Neuronal stem cell (in vitro differentiated cells): Measurements from ENCODE around the gene OR5AU1.

ENCODE experiments used
- DNase-seq: peaks from one replicate; pipeline ENCODE4 v3.0.0-alpha.2; 2013; ENCODE audit warnings: low spot score
- H2AFZ ChIP-seq: one replicate; pipeline ENCODE4 v1.6.1; 2013; ENCODE audit warnings: mild to moderate bottlenecking, low read length, inconsistent platforms
- H2AK5ac ChIP-seq: 2 replicates; pipeline ENCODE4 v1.6.1; 2013; ENCODE audit warnings: low read depth, mild to moderate bottlenecking, inconsistent platforms, low read length, moderate library complexity, mixed read lengths
- H2BK120ac ChIP-seq: 2 replicates; pipeline ENCODE4 v1.6.1; 2013; ENCODE audit warnings: low read depth, mild to moderate bottlenecking, inconsistent platforms, low read length, moderate library complexity, mixed read lengths
- H2BK12ac ChIP-seq: one replicate; pipeline ENCODE4 v1.6.1; 2013; ENCODE audit warnings: low read length, inconsistent platforms
- H2BK15ac ChIP-seq: 2 replicates; pipeline ENCODE4 v1.6.1; 2013; ENCODE audit warnings: mild to moderate bottlenecking, low read length, inconsistent platforms, mixed read lengths
- H2BK5ac ChIP-seq: one replicate; pipeline ENCODE4 v1.6.1; 2013; ENCODE audit warnings: inconsistent platforms, mild to moderate bottlenecking, low read length, moderate library complexity
- H3K14ac ChIP-seq: one replicate; pipeline ENCODE4 v1.6.1; 2013; ENCODE audit warnings: low read length, inconsistent platforms
- H3K18ac ChIP-seq: 2 replicates; pipeline ENCODE4 v1.6.1; 2013; ENCODE audit warnings: low read length, inconsistent platforms
- H3K23ac ChIP-seq: 2 replicates; pipeline ENCODE4 v1.6.1; 2013; ENCODE audit warnings: low read depth, mild to moderate bottlenecking, mixed read lengths, low read length, inconsistent platforms; ENCODE audit not compliant: poor library complexity
- H3K27ac ChIP-seq: replicated peaks from 3 replicates; pipeline ENCODE4 v1.5.1; 2013; ENCODE audit warnings: low read length, inconsistent platforms
- H3K27me3 ChIP-seq, 3 experiments: 2 replicates each; pipeline ENCODE4 v1.6.1; 2013; ENCODE audit warnings: low read length in 3 of 3, mild to moderate bottlenecking in 2 of 3, inconsistent platforms in 1 of 3, low read depth in 1 of 3, mixed read lengths in 1 of 3, moderate library complexity in 1 of 3; ENCODE audit not compliant: control insufficient read depth in 3 of 3, insufficient read depth in 3 of 3
- H3K36me3 ChIP-seq, 2 donors: replicated peaks in 1 of 2; 2 replicates each; pipeline ENCODE4 v1.6.1; 2013; ENCODE audit warnings: low read length in 2 of 2; ENCODE audit not compliant: control insufficient read depth in 2 of 2, insufficient read depth in 2 of 2
- H3K4ac ChIP-seq: 2 replicates; pipeline ENCODE4 v1.6.1; 2013; ENCODE audit warnings: inconsistent platforms, mild to moderate bottlenecking, low read length, moderate library complexity
- H3K4me1 ChIP-seq, 2 donors: 1 replicate in 1 of 2; 2 replicates in 1 of 2; pipeline ENCODE4 v1.6.1; 2013; ENCODE audit warnings: low read length in 2 of 2, low read depth in 1 of 2; ENCODE audit not compliant: control insufficient read depth in 2 of 2, insufficient read depth in 1 of 2
- H3K4me2 ChIP-seq: one replicate; pipeline ENCODE4 v1.6.1; 2013; ENCODE audit warnings: mild to moderate bottlenecking, low read length, inconsistent platforms; ENCODE audit not compliant: insufficient read depth, poor library complexity, severe bottlenecking
- H3K4me3 ChIP-seq, 2 donors: 2 replicates each; pipeline ENCODE4 v1.5.1; 2013; ENCODE audit warnings: low read length in 2 of 2, mild to moderate bottlenecking in 2 of 2, inconsistent platforms in 1 of 2, moderate library complexity in 1 of 2
- H3K79me1 ChIP-seq: one replicate; pipeline ENCODE4 v1.6.1; 2013; ENCODE audit warnings: low read depth, mild to moderate bottlenecking, inconsistent platforms, low read length, moderate library complexity
- H3K9ac ChIP-seq: one replicate; pipeline ENCODE4 v1.6.1; 2013; ENCODE audit warnings: mild to moderate bottlenecking, low read depth, low read length, inconsistent platforms; ENCODE audit not compliant: poor library complexity
- H3K9me3 ChIP-seq, 2 donors: replicated peaks in 1 of 2; 2 replicates each; pipeline versions ENCODE3 to v1.6.1; 2013; ENCODE audit warnings: low read length in 2 of 2, mild to moderate bottlenecking in 2 of 2, inconsistent platforms in 1 of 2, low read depth in 1 of 2, mixed read lengths in 1 of 2, moderate library complexity in 1 of 2; ENCODE audit not compliant: control insufficient read depth in 2 of 2, insufficient read depth in 1 of 2
- H4K8ac ChIP-seq: one replicate; pipeline ENCODE4 v1.6.1; 2013; ENCODE audit warnings: low read depth, mild to moderate bottlenecking, inconsistent platforms, low read length, moderate library complexity
- H4K91ac ChIP-seq: one replicate; pipeline ENCODE4 v1.6.1; 2013; ENCODE audit warnings: low read length, low read depth, mild to moderate bottlenecking, inconsistent platforms; ENCODE audit not compliant: poor library complexity
- WGBS, 2 donors: extraction: QIAGEN DNeasy Blood & Tissue Kit; methylation state at CpG; one replicate each; pipeline ENCODE4 v1.1.7; 2013; ENCODE audit warnings: missing lambda C conversion rate in 2 of 2, mixed read lengths in 1 of 2; ENCODE audit not compliant: insufficient read length in 2 of 2, insufficient replicate concordance in 1 of 2; ENCODE audit errors: extremely low coverage in 2 of 2; 5-methylcytosine and 5-hydroxymethylcytosine counted together

The OR5AU1 gene

DNA sequence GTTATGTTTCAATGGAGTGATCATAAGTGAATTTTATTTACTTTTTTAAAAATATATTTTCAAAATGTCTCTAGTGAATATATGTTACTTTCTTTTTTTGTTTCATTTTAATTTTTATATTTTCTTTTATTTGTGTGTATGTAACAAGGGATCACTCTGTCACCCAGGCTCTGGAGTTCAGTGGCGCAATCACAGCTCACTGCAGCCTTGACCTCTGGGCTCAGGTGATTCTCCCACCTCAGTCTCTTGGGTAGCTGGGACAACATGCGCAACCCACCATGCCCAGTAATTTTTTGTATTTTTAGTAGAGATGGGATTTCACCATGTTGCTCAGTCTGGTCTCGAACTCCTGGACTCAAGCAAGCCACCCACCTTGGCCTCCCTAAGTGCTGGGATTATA, 36.9 kb downstream of the OR5AU1 start:
- Histone ChIP-seq H2BK5ac (no peak overlapping the region), H3K4me1 (no peaks in the 10 kb centered on the region), H2BK120ac (no peak overlapping the region), H3K4me2 (no peak overlapping the region), H2AFZ (no peak overlapping the region), H4K8ac (no peak overlapping the region), H3K79me1 (no peaks in the 10 kb centered on the region), H3K4ac (no peak overlapping the region), H3K23ac (no peak overlapping the region), H2BK15ac (no peak overlapping the region), H3K9me3 (no peaks in the 10 kb centered on the region), H3K27me3 (peaks cover 0 to 8% (median 0%) of the 10 kb centered on the region in 3 experiments), H3K18ac (no peak overlapping the region), H4K91ac (no peak overlapping the region), H3K14ac (no peak overlapping the region), H2BK12ac (no peak overlapping the region), H3K27ac (no peak overlapping the region), H3K4me3 (no peak overlapping the region), H2AK5ac (no peak overlapping the region), H3K36me3 (no peaks in the 10 kb centered on the region), H3K9ac (no peak overlapping the region)
- DNase-seq: no peak
- no CpG with 5 or more reads among the region's 3 CpGs for WGBS, 2 donors

DNA sequence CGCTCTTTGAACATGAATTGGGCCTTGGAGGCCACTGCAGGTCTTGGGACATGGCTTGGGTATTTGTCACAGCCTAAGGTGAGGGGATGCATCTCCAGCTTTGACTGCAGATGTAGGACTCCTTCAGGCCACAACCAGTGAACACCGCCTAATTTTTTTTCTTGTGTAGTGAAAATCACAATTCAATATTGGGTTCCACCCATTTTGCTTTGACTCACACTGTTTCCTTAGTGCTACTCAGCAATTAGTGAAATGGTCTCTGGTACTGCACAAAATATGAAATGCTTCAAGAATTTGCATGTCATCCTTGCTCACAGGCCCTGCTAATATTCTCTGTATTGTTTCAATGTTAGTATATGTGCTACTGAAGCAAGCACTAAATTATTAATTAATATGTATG, 42.5 kb downstream of the OR5AU1 start:
- H2BK120ac ChIP-seq: no peak overlapping the region
- no peak overlapping the region for H2BK12ac ChIP-seq
- no peak overlapping the region for H3K4me3 ChIP-seq
- no peak overlapping the region for H2AK5ac ChIP-seq
- no peak overlapping the region for H2BK15ac ChIP-seq
- H3K36me3 ChIP-seq: no peaks in the 10 kb centered on the region
- H3K27ac ChIP-seq: no peak overlapping the region
- H2AFZ ChIP-seq: no peak overlapping the region
- H3K9me3 ChIP-seq: no peaks in the 10 kb centered on the region
- WGBS, 2 donors: no CpG with 5 or more reads among the region's 2 CpGs
- no peak overlapping the region for H4K8ac ChIP-seq
- H4K91ac ChIP-seq: no peak overlapping the region
- H3K14ac ChIP-seq: no peak overlapping the region
- H3K9ac ChIP-seq: no peak overlapping the region
- H3K4me2 ChIP-seq: no peak overlapping the region
- H3K4ac ChIP-seq: no peak overlapping the region
- H3K79me1 ChIP-seq: no peaks in the 10 kb centered on the region
- H3K18ac ChIP-seq: no peak overlapping the region
- peaks cover 0 to 2% of the 10 kb centered on the region in 2 donors for H3K4me1 ChIP-seq
- H3K27me3 ChIP-seq: no peaks in the 10 kb centered on the region
- DNase-seq: no peak
- H3K23ac ChIP-seq: no peak overlapping the region
- H2BK5ac ChIP-seq: no peak overlapping the region

DNA sequence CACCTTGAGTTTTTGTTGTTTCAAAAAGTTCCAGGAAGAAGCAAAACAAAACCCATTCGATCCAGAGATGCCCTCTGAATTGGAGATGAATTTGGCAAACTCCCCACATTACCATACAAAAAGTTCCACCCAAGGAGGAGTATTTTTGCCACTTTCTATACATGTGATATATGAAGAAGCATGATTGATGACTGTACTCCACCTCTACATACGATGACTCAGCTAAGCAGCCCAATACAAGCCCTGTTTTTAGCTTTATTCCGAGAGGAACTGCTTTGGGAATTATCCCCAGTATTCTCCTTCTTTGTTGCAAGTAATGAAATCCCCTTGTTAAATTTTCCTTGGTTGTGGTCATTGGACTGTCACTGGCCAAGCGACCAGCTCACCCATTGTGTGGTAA, 43.6 kb downstream of the OR5AU1 start:
- no CpG with 5 or more reads among the region's 4 CpGs for WGBS, 2 donors
- H3K4me1 ChIP-seq: peaks cover 0 to 2% of the 10 kb centered on the region in 2 donors
- H3K14ac ChIP-seq: no peak overlapping the region
- H2BK5ac ChIP-seq: no peak overlapping the region
- H3K36me3 ChIP-seq: no peaks in the 10 kb centered on the region
- H3K27me3 ChIP-seq: no peaks in the 10 kb centered on the region
- no peak overlapping the region for H3K18ac ChIP-seq
- H2BK120ac ChIP-seq: no peak overlapping the region
- DNase-seq: no peak
- H3K4me3 ChIP-seq: no peak overlapping the region
- H4K8ac ChIP-seq: no peak overlapping the region
- no peak overlapping the region for H4K91ac ChIP-seq
- no peaks in the 10 kb centered on the region for H3K9me3 ChIP-seq
- H3K23ac ChIP-seq: no peak overlapping the region
- H3K4ac ChIP-seq: no peak overlapping the region
- no peak overlapping the region for H2AK5ac ChIP-seq
- no peak overlapping the region for H3K4me2 ChIP-seq
- H3K9ac ChIP-seq: no peak overlapping the region
- no peak overlapping the region for H2AFZ ChIP-seq
- H3K79me1 ChIP-seq: no peaks in the 10 kb centered on the region
- no peak overlapping the region for H2BK15ac ChIP-seq
- no peak overlapping the region for H2BK12ac ChIP-seq
- no peak overlapping the region for H3K27ac ChIP-seq

DNA sequence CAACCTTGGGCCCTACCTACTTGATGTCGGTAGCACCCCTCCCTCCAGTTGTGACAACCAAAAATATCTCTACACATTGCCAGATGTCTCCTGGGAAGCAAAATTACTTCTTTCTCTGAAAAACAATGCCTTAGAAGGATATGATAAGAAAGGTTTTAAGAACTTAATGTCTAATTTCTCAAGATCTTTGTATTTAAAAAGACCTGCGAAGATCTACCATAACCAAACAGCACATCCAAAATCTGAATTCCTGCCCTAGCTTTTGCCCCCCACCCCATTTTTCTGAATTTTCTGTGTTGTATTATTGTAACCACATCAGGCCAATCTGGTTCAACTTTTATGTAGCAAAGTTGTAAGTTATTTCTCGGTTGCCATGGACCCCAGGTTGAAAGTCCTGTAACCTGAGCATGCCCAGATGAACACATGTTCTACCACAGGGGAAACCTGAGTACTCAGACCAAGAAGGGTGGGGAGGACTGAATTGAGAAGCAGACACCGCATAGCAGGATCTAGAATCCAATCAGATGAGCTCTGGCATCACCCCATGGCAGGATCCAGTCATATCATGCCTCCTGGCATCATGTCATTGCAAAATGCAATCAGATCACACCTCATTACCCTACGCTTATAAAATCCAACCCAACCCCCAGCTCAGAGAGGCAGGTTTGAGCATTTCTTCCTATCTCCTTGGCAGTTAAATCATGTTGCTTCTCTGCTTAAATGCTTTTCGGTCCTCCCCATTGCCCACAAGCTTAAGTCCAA, 46.3 kb downstream of the OR5AU1 start:
- no peak overlapping the region for H3K4ac ChIP-seq
- no peaks in the 10 kb centered on the region for H3K27me3 ChIP-seq
- no peak overlapping the region for H3K27ac ChIP-seq
- no peak overlapping the region for H4K8ac ChIP-seq
- H3K9me3 ChIP-seq: no peaks in the 10 kb centered on the region
- WGBS, 2 donors: no CpG with 5 or more reads among the region's 6 CpGs
- H3K9ac ChIP-seq: no peak overlapping the region
- no peaks in the 10 kb centered on the region for H3K79me1 ChIP-seq
- DNase-seq: no peak
- H3K4me3 ChIP-seq: no peak overlapping the region
- no peak overlapping the region for H3K18ac ChIP-seq
- no peak overlapping the region for H2BK15ac ChIP-seq
- no peak overlapping the region for H2AK5ac ChIP-seq
- H3K4me1 ChIP-seq: peaks cover 12 to 19% of the 10 kb centered on the region in 2 donors
- no peak overlapping the region for H3K14ac ChIP-seq
- no peak overlapping the region for H2BK12ac ChIP-seq
- H3K36me3 ChIP-seq: no peaks in the 10 kb centered on the region
- no peak overlapping the region for H3K4me2 ChIP-seq
- no peak overlapping the region for H2AFZ ChIP-seq
- H2BK5ac ChIP-seq: no peak overlapping the region
- no peak overlapping the region for H3K23ac ChIP-seq
- H4K91ac ChIP-seq: no peak overlapping the region
- H2BK120ac ChIP-seq: no peak overlapping the region
